Stimulated activated CD4-positive, alpha-beta T cell treated with anti-CD3 and anti-CD28 coated beads, Interleukin-4, amount 100 ng/mL, for 24 hours (primary cell): Measurements from ENCODE around the gene VPS54.
"Not testable (repeated sequence)": the region's sequence is repeated elsewhere in the genome, so short reads cannot be mapped to it uniquely, and the experiment has no call there.

ENCODE experiments used
- DNase-seq: peaks from one replicate; pipeline ENCODE4 v3.0.0-alpha.2; 2020

The VPS54 gene

DNA sequence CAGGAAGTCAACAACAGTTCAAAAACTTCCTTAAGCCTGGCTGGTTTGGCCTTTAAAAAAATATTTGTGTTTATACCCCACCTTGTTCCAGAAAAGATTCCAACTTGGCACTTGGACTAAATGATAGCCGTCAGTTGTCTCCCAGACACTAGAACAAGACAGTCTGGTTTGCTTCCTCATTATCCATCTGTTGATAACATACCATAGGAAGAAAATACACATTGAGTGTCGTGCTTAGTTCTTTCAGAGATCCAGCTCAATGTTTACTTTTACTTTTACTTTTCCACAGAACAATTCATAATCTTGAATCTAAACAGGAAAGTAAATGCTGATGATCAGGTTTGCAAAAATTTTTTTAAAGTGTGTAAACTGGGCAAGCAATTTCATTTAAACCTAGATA lies 2.4 kb upstream of the VPS54 start:
- DNase-seq: no peak

- DNase-seq: no peak
Observed at GRCh38 chr2:64019975-64020528, 824 bp upstream of the VPS54 start.

GRCh38 chr2:64018701-64019082 lies 536 bp downstream of the VPS54 start:
- DNase-seq: peak; percentile 42

DNA sequence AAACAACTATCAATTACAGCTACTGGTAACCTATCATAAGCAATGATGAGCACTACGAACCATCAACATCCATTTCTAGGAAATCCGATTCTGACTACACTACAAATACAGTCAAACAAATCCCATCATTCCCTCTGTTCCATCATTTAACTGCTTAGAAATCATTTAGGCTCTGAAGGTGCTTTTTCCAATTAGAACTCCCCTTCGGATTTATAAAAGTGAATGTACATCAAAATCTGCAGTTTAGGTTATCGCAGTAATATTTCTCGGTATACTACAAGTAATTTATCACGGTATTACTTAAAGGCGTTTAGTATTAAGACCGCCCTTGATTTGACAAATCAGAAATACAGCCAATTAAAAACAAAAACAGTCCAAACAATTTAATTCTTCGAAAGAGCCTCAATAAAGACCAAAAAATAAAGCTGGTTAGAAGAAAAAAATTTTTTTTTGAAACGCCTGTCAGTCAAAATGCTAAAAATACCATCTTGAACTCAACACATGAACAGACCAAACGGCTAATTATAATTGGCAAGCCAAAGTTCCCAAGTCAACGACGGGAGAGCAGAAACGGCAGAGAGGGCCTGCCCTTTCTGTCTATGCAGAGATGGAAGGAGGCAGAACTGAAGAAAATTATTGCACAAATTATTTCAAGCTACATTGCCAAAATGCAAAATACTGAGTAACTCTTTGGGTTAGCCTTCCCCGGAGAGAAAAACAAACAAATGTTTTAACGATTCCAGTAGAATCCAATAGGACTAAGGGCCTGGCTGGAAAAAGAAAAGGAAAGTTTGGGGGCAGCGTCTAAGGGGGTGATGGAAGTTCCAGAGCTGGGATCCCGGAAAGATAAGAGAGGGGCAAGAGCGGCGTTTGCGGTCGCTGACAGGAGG lies 1.2 kb downstream of the VPS54 start:
- no peak for DNase-seq

- no peak for DNase-seq
Observed at GRCh38 chr2:64015898-64016297, 3.3 kb downstream of the VPS54 start.

DNA sequence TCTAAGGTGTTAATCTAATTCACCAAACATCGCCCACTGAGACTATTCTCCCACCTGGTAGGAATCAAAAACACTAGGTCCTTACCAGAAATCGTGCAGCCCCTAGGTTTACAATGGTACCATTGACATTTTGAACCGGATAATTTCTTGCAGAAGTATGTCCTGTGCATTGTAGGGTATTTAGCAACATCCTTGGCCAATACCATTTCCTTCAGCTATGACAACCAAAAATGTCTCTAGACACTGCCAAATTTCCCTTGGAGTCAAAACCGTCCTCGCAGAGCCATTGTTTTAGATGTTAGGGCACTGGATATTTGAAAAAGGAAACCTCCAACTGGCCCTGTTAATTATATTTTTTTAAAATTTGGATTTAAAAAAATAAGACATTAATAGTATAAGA lies 3.8 kb downstream of the VPS54 start:
- DNase-seq: no peak

- no peak for DNase-seq
Observed at GRCh38 chr2:64014628-64015027, 4.6 kb downstream of the VPS54 start.

DNA sequence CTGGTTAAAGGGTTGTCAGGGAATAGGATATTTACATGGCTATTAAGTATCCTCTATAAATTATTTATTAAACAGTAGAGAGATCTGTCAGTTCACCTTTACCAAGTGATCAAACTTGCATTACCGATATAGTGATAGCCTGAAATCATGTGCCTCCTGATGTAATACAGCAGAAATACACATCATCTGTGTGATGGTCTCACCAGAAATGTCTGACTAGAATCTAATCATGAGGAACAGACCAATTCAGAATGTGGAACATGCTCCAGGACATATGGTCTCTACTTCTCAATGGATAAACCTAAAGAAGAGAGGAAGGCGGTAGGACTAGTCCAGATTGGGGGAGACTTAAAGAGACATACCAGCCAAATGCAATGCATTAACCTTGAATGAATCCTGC lies 6.2 kb downstream of the VPS54 start:
- DNase-seq: no peak

DNA sequence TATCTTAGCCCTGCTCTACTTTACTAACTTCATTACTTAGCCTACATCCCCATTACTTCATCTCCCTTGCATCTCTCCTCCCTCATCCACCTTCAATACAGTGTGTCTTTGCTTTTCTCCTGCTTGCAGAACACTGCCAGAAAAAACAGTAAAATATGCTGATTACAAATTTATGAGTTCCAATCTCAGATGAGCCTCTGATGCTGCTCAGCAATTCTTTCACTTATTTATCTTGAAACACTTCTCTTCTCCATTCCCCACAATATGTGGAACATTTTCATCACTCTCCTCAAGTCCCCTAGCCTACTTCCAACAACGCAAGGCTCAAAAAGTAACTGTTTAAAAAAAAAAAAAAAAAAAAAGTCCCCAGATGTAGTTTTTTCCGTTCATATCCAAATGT lies 7.1 kb downstream of the VPS54 start:
- DNase-seq: no peak

DNA sequence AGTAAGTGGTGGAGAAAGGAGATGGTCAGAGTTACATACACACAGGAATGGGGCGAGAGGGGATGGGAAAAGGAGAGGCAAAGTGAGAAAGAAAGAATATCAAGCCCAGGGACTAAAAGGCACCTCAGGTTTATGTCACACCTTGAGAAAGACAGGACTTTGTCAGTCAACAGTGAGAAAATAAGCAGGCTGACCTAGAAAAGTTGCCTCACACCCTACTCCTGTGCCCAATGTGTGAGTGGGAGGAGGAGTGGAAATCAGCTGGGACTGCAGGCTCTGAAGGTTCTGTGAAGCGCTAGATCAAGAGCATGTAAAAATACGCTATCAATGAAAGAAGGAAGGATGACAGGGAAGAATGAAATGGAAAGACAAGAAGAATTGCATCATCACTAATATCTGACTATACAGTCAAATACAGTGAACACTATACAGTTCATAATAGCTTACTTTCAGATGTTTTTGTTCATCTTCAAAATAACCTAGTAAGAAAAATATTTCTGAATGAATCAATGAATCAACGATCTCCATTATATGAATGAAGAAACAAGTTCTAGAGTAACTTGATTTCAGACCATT lies 10.7 kb downstream of the VPS54 start:
- DNase-seq: no peak

DNA sequence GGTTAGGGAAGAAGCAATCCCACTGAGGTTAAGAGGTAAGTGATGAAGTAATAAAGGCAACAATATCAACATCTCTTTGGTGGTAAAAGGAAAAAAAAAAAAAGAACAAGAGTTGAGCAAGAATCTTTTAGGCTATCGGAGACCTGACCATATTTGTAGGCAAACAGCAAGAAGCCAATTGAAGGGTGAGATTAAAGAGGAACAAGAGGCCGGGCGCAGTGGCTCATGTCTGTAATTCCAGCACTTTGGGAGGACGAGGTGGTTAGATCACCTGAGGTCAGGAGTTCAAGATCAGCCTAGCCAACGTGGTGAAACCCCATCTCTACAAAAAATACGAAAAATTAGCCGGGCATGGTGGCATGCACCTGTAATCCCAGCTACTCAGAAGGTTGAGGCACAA lies 11.3 kb downstream of the VPS54 start:
- no peak for DNase-seq

DNA sequence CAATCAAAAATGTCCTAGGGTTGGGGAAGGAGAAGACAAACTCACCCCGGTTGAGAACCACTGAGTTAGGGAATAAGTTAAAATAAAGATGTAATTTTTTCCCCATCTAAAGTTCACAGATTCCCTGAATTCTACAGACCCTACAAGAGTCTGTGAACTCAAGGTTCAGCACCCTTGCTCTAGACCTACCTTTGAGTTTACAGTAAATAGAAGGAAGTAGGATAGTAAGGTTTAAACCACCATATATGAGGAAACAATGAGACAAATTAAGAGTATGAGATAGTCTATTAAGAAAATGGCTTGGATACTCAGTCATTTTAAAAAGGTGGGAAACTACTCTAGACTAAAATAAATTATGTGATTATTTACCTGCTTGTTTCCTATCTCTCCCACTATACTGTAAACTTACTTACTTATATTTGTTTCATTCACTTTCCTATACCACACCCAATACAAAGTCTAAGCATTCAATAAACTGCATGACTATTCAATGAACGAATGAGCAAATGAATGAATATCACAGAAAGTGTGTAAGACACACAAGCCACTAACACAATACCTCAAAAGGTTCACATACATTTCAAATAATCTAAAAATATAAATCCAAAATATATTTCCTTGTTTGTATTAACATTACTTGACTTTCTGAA lies 13.4 kb downstream of the VPS54 start:
- no peak for DNase-seq

GRCh38 chr2:64003239-64003638 lies 16.0 kb downstream of the VPS54 start:
- DNase-seq: no peak

- no peak for DNase-seq
Observed at GRCh38 chr2:64001382-64002101, 17.7 kb downstream of the VPS54 start.

DNA sequence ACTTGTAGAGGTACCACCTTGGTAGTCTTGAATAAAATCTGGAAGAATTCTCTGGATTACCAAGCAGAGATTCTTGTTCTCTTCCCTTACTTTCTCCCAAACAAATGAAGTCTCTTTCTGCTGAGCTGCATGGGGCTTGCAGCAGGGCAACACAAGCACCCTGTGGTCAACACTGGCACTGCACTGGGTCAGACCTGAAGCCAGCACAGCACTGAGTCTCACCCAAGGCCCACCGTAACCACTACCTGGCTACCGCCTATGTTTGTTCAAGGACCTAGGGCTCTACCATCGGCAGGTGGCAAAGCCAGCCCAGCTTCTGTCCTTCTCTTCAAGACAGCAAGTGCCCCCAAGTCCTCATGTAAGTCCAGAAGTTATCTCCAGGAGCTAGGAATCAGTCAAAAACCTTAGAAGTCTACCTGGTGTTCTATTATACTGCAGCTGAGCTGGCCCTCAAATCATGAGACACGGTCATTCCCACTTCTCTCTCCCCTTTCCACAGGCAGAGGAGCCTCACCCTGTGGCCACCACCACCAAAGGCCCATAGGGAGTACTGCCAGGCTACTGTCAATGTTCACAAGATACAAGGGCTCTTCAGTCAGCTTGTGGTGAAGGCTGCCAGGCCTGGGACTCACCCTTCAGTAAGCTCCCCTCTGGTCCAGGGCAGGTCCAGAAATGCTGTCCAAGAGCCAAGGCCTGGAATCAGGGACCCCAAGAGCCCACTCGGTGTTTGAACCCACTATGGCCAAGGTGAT lies 18.4 kb downstream of the VPS54 start:
- no peak for DNase-seq

DNA sequence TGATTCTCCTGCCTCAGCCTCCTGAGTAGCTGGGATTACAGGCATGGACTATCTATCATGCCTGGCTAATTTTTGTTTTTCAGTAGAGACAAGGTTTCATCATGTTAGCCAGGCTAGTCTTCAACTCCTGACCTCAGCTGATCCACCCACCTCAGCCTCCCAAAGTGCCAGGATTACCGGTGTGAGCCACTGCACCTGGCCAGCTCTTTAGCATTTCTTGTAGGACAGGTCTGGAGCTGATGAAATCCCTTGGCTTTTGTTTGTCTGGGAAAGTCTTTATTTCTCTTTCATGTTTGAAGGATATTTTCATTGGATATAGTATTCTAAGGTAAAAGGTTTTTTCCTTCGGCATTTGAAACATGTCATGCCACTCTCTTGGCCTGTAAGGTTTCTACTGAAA lies 20.2 kb downstream of the VPS54 start:
- DNase-seq: no peak

DNA sequence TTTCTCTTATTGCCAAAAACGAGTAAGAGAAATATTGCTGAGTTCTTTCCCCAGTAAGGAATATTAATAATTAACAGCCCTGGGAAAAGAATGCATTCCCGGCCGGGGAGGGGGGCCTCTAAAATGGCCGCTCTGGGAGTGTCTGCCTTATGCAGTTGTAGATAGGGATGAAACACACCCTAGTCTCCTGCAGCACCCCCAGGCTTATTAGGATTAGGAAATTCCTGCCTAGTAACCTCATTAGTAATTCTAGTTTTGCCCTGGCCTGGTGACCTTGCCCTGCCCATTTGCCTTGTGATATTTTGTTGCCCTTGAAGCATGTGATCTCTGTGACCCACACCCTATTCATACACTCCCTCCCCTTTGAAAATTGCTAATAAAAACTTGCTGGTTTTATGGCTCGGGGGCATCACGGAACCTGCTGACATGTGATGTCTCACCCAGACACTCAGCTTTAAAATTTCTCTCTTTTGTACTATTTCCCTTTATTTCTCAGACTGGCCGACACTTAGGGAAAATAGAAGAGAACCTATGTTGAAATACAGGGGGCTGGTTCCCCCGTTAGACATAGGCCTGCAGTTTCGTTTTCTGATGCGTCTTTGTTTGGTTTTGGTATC lies 22.5 kb downstream of the VPS54 start:
- DNase-seq: not testable (repeated sequence)

- not testable (repeated sequence) for DNase-seq
Observed at GRCh38 chr2:63994329-63995070, 24.7 kb downstream of the VPS54 start.

DNA sequence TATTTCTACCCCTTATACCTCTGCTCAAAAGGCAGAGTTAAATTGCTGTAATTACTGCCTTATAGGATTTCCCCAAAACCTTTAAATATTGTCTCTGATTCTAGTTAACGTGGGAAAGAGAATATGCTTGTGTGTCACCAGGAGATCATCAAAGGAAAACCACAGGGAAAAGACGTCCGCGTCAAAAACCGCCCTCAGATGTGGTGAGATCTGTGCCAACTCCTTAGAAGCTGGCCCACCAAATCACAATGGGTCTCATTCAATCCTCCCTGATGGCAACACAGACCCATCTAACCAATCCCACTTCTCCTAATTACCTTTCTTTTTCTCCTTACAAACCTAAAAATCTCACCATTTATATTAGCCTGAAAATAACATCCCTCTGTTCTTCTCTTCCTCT lies 25.4 kb downstream of the VPS54 start:
- DNase-seq: no peak

DNA sequence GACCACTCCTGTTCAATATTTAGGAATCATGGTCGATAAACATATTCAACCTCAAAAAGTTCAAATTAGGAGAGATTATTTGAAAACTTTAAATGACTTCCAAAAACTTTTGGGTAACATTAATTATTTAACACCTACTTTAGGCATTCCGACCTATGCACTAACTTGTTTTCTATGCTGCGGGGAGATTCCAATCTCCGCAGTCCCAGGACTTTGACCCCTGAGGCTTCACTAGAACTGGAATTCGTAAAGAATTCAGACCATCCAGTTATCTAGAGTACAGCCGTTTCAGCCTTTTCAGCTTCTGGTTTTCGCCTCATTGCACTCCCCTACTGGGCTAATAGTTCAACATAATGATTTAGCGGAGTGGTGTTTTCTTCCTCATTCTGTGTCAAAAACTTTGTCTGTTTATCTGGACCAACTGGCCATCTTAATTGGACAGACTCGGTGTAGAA lies 26.1 kb downstream of the VPS54 start:
- DNase-seq: not testable (repeated sequence)

DNA sequence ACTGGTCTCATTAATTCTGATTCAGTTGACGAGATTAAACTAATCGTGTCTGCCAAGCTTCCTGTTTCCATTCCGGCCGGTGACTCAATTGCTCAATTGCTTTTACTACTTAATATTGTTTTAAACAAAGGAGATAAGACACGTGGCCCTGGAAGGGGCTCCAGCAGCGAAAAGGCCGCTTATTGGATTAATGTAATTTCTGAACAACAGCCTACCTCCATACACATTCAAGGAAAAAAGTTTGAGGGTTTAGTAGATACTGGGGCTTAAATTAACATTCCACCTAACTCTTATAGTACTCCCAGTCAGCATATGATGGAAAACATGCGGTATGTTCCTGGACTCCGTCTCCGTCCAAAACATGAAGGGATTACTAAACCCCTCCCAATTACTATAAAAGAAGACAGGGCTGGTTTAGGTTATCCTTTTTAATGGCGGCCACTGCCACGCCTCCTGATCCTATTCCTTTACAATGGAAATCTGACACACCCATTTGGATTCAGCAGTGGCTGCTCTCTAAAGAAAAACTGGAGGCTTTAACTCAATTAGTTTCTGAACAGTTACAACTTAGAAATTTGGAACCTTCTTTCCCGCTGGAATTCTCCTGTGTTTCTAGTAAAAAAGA lies 27.1 kb downstream of the VPS54 start:
- DNase-seq: no peak
